ENCODE results near the gene ATP6V0B. TPM values are rescaled to one million over a fixed set of nuclear protein-coding genes. Genes with fewer than 3 reads are reported as not detected.

Gene ATP6V0B
- total and polyA plus RNA-seq, 2 of the 8 experiments (the other 6 are each of a cell fraction or from before 2014, with no cell fraction given) = 105 to 308 TPM

DNA sequence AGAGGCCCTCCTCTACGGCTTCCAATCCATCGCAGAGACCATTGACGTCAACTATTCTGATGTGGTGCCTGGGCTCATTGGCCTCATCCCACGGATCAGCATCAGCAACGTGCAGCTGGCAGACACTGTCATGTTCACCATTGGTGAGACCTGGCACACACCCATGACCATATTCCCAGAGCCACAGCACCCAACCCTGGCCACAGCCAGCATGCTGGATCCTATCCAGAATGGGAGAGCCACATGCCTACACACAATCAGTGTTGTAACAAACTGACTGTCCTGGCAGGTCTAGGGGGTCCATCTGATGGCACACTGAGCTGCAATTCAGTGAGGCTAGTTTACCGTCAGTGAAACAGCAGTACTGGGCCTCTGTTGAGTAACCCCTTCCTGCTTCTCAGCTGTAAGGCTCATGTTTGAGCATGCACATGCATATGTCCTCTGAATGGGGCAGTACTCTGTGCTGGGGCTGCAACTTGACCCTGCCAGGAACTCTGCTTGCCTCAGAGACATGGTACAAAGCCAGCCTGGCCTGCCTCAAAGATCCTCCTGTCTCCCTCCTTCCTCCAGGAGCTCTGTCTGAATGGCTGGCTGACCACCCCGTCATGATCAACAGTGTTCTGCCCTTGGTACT is 17.2 kb upstream of the ATP6V0B start:
- Histone ChIP-seq H3K56ac (replicated peaks; ENCODE audit: insufficient read length, low read depth, low read length) (no peak overlapping the region), H2BK5ac (ENCODE audit: low read depth, low read length) (no peak overlapping the region), H3K18ac (ENCODE audit: extremely low read depth, low read length) (no peak overlapping the region), H3K4me2 (ENCODE audit: insufficient read depth in 1 of 2, low read depth in 2 of 2, low read length in 2 of 2) (no peak overlapping the region), H3K4me1 (replicated peaks in 1 of 4; ENCODE audit: control insufficient read depth in 3 of 4, insufficient read depth in 4 of 4, low read length in 3 of 4) (peaks cover 0 to 5% (median 4%) of the 10 kb centered on the region in 4 experiments; a peak in 3 of 7 replicates), H3K9ac (replicated peaks in 1 of 4; ENCODE audit: extremely low read depth in 1 of 4, low read depth in 3 of 4, low read length in 3 of 4) (no peak overlapping the region), H3K14ac (ENCODE audit: insufficient read length) (no peak overlapping the region), H3K27ac (ENCODE audit: low read depth, low read length) (no peak overlapping the region), H2BK12ac (ENCODE audit: low read depth, low read length) (no peak overlapping the region), H3K36me3 (ENCODE audit: control insufficient read depth in 2 of 4, insufficient read depth in 4 of 4, low read length in 3 of 4) (peaks cover 3 to 14% (median 8%) of the 10 kb centered on the region in 4 experiments; a peak in 4 of 8 replicates), H4K5ac (ENCODE audit: insufficient read length, low read depth, low read length) (no peak overlapping the region), H4K8ac (ENCODE audit: extremely low read depth, insufficient read depth, low read length) (no peak overlapping the region), H2BK15ac (ENCODE audit: low read length) (no peak overlapping the region), H3K23me2 (ENCODE audit: low read depth, low read length) (no peaks in the 10 kb centered on the region), H3K23ac (ENCODE audit: insufficient read length) (no peak overlapping the region), H2AFZ (ENCODE audit: low read length) (no peak overlapping the region), H3K27me3 (replicated peaks in 1 of 4; ENCODE audit: control insufficient read depth in 3 of 4, extremely low read depth in 1 of 4, insufficient read depth in 3 of 4, low read length in 3 of 4) (no peaks in the 10 kb centered on the region), H2BK20ac (ENCODE audit: low read length) (no peak overlapping the region), H3K4me3 (ENCODE audit: extremely low read depth in 1 of 4, insufficient read depth in 2 of 4, low read depth in 3 of 4, low read length in 4 of 4) (no peak overlapping the region), H3K9me3 (ENCODE audit: insufficient read depth in 2 of 2, low read depth in 1 of 2, low read length in 1 of 2) (no peaks in the 10 kb centered on the region), H3K79me2 (ENCODE audit: control insufficient read depth in 1 of 2, insufficient read depth in 2 of 2, low read length in 2 of 2) (0 out of 4 replicates have a peak, but pooled peaks cover 0 to 4% of the 10 kb centered on the region in 2 experiments), H3K79me1 (ENCODE audit: low read depth, low read length) (peaks cover 3% of the 10 kb centered on the region), H4K20me1 (replicated peaks in 1 of 2; ENCODE audit: control insufficient read depth in 1 of 2, insufficient read depth in 2 of 2, low read length in 2 of 2) (peaks cover 0 to 6% of the 10 kb centered on the region in 2 experiments), H2BK120ac (replicated peaks; ENCODE audit: low read depth, low read length) (no peak overlapping the region), H4K91ac (replicated peaks; ENCODE audit: insufficient read length, low read length) (no peak overlapping the region), H2AK5ac (ENCODE audit: low read depth, low read length) (no peak overlapping the region), H3K4ac (replicated peaks; ENCODE audit: insufficient read length, low read depth, low read length) (no peak overlapping the region)
- POLR2A ChIA-PET (ENCODE audit: partially characterized antibody) = interaction anchor here (0.8 to 1.5 kb wide), 4 partner anchors 9 to 29 kb away, joined by 3 to 5 read pairs (median 3); partner anchors contain the start of gene ATP6V0B
- CTCF ChIA-PET (ENCODE audit: partially characterized antibody) = interaction anchor here (0.9 to 3.4 kb wide), 7 partner anchors 11 to 90 kb away, joined by 3 to 20 read pairs (median 3); partner anchors contain the start of genes ARTN and IPO13
- DNase-seq (ENCODE audit: low read depth in 1 of 2, low spot score in 2 of 2) (no peak), FAIRE-seq (no peak)
- no peak for TF ChIP-seq HDAC6 (IDR thresholded peaks at IDR 0.05; ENCODE audit: low read depth, low read length)
- TF ChIP-seq, protein P1, sequence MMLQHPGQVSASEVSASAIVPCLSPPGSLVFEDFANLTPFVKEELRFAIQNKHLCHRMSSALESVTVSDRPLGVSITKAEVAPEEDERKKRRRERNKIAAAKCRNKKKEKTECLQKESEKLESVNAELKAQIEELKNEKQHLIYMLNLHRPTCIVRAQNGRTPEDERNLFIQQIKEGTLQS (IDR thresholded peaks at IDR 0.05; ENCODE audit: insufficient read depth, low read depth, low read length) = no peak
- TF ChIP-seq TAF7 (optimal IDR thresholded peaks at IDR 0.05; ENCODE audit: borderline replicate concordance, low read depth, low read length) = no peak
- no peak for TF ChIP-seq GABPA (IDR thresholded peaks at IDR 0.05; ENCODE audit: borderline replicate concordance, insufficient read depth, low read length)
- TF ChIP-seq KDM5A (IDR thresholded peaks at IDR 0.05; ENCODE audit: low read length) = no peak
- no peak for TF ChIP-seq BRCA1 (IDR thresholded peaks at IDR 0.05; ENCODE audit: low read depth, low read length)
- no peak for TF ChIP-seq RBBP5 (IDR thresholded peaks at IDR 0.05; ENCODE audit: borderline replicate concordance, low read depth, low read length)
- TF ChIP-seq SP1 (IDR thresholded peaks at IDR 0.05; ENCODE audit: low read depth, low read length) = no peak
- 92% methylated on average over 7 of the region's 7 CpGs; no CpG with 5 or more reads in 1 of the 2 experiments for WGBS, 2 experiments (ENCODE audit: extremely low coverage in 1 of 2, insufficient coverage in 1 of 2, insufficient read length in 1 of 2, insufficient replicate concordance in 2 of 2, low coverage in 1 of 2, low lambda C conversion rate in 2 of 2, missing lambda C conversion rate in 1 of 2)
